HEK293T (cell line): ENCODE data around the gene OR10A2.

Experiments
- ARNT ChIP-seq: fragments of 450-650 bp; IDR thresholded peaks from 2 replicates; pipeline ENCODE4 v1.6.1; 2017; ENCODE audit warnings: mild to moderate bottlenecking
- CTBP1 ChIP-seq: fragments of 450-650 bp; IDR thresholded peaks from 2 replicates; pipeline ENCODE4 v1.6.1; 2016; ENCODE audit warnings: borderline replicate concordance
- ELF4 ChIP-seq: fragments of 450-650 bp; IDR thresholded peaks from 2 replicates; pipeline ENCODE4 v1.6.1; 2017; ENCODE audit warnings: antibody characterized with exemption
- FOXA1 ChIP-seq: fragments of 450-650 bp; IDR thresholded peaks from 2 replicates; pipeline ENCODE4 v1.6.1; 2016; ENCODE audit warnings: mild to moderate bottlenecking
- FOXK2 ChIP-seq: fragments of 450-650 bp; IDR thresholded peaks from 2 replicates; pipeline ENCODE4 v1.6.1; 2016; ENCODE audit warnings: mild to moderate bottlenecking
- FOXM1 ChIP-seq: fragments of 450-650 bp; IDR thresholded peaks from 2 replicates; pipeline ENCODE4 v1.6.1; 2017; ENCODE audit warnings: mild to moderate bottlenecking, borderline replicate concordance
- HDGF ChIP-seq: fragments of 450-650 bp; IDR thresholded peaks from 2 replicates; pipeline ENCODE4 v1.6.1; 2017; ENCODE audit warnings: antibody characterized with exemption, borderline replicate concordance
- L3MBTL2 ChIP-seq: fragments of 450-650 bp; conservative IDR thresholded peaks from 2 replicates; pipeline ENCODE4 v1.6.1; 2016; ENCODE audit warnings: mild to moderate bottlenecking
- LEF1 ChIP-seq: fragments of 450-650 bp; IDR thresholded peaks from 2 replicates; pipeline ENCODE4 v1.6.1; 2017; ENCODE audit warnings: mild to moderate bottlenecking, borderline replicate concordance
- NFRKB ChIP-seq: fragments of 450-650 bp; IDR thresholded peaks from 2 replicates; pipeline ENCODE4 v1.6.1; 2016; ENCODE audit warnings: mild to moderate bottlenecking, moderate library complexity
- PKNOX1 ChIP-seq: fragments of 450-650 bp; IDR thresholded peaks from 2 replicates; pipeline ENCODE4 v1.6.1; 2016
- SP1 ChIP-seq: fragments of 450-650 bp; IDR thresholded peaks from 2 replicates; pipeline ENCODE4 v1.6.1; 2017
- SUZ12 ChIP-seq: fragments of 450-650 bp; IDR thresholded peaks from 2 replicates; pipeline ENCODE4 v1.6.1; 2016; ENCODE audit warnings: mild to moderate bottlenecking
- ZNF384 ChIP-seq: fragments of 450-650 bp; IDR thresholded peaks from 2 replicates; pipeline ENCODE4 v1.6.1; 2016

GRCh38 chr11:6919698-6920097 lies 56.8 kb downstream of the OR10A2 start:
- TF ChIP-seq HDGF: no peak
- TF ChIP-seq SUZ12: no peak
- no peak for TF ChIP-seq FOXM1
- TF ChIP-seq FOXK2: no peak
- TF ChIP-seq CTBP1: no peak
- TF ChIP-seq ELF4: no peak
- TF ChIP-seq PKNOX1: no peak
- no peak for TF ChIP-seq ZNF384
- TF ChIP-seq SP1: no peak
- no peak for TF ChIP-seq NFRKB
- no peak for TF ChIP-seq L3MBTL2
- TF ChIP-seq FOXA1: no peak
- no peak for TF ChIP-seq LEF1
- TF ChIP-seq ARNT: no peak
